Thyroid gland (tissue), 4 donors: ENCODE results near the gene MOB3A.

Experiments
- CTCF ChIP-seq, 6 experiments: fragments of 200-600 bp in 3 of 6; fragments of 450-650 bp in 3 of 6; sonication (generic) in 3 of 6; IDR thresholded peaks; one replicate each; pipeline ENCODE4 v1.5.1; 2016 to 2019; ENCODE audit warnings: antibody characterized with exemption in 6 of 6, mild to moderate bottlenecking in 2 of 6, inconsistent platforms in 1 of 6, moderate library complexity in 1 of 6
- POLR2A ChIP-seq, 2 donors: fragments of 450-650 bp; IDR thresholded peaks; one replicate each; pipeline ENCODE4 v1.6.1; 2017; ENCODE audit warnings: antibody characterized with exemption in 2 of 2, mild to moderate bottlenecking in 2 of 2, moderate library complexity in 1 of 2

GRCh38 chr19:2136796-2137195, 40.7 kb upstream of the MOB3A start:
- no peak for TF ChIP-seq CTCF (IDR thresholded peaks at IDR 0.05)
- TF ChIP-seq POLR2A (IDR thresholded peaks at IDR 0.05), result no peak
